ENCODE measurements around the gene PTPN11.

DNA sequence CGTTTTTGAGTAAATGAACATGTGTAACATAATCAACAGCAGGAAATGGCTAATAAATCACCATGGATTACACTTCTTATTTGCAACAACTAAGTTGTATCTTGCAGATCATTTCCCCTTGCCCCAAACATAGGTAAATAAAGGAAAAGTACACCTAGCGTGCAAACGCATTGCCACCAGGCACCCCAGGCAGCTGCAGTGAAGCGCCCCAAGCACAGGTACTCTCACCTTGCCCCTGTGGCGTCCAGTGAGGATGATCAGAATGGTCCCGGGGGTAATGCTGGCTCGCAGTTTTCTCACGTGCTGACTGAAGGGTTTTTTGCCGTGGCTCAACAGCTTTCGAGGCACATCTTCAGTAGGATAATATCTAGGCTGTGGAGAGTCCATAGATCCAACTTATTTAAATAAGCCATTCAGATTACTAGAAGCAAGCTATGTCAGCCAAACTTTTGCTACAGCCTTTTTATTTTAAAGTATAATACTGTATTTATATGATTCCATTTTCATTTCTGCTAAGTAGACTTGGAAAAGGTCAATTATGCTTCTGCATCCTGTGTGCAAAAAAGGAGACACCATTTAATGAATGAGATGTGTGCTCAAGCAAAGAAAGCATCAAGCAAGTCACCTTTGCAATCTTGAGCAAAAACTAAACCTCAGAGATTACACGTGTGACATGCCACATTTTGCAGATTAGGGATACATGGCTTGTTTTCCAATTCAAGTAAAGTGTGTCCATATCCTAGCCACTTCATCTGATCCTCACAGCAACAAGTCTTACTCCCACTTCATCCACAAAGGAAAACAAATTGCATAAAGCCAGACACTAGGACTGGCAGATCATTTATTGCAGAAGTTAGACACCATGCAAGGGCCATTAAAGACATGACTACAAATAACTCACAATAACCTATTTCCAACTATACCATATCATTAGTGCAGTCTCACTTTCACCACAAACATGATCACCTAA, 11.9 kb upstream of the PTPN11 start:
- TF ChIP-seq, protein P1, sequence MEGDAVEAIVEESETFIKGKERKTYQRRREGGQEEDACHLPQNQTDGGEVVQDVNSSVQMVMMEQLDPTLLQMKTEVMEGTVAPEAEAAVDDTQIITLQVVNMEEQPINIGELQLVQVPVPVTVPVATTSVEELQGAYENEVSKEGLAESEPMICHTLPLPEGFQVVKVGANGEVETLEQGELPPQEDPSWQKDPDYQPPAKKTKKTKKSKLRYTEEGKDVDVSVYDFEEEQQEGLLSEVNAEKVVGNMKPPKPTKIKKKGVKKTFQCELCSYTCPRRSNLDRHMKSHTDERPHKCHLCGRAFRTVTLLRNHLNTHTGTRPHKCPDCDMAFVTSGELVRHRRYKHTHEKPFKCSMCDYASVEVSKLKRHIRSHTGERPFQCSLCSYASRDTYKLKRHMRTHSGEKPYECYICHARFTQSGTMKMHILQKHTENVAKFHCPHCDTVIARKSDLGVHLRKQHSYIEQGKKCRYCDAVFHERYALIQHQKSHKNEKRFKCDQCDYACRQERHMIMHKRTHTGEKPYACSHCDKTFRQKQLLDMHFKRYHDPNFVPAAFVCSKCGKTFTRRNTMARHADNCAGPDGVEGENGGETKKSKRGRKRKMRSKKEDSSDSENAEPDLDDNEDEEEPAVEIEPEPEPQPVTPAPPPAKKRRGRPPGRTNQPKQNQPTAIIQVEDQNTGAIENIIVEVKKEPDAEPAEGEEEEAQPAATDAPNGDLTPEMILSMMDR (conservative IDR thresholded peaks at IDR 0.05; ENCODE audit: low read depth in 2 of 2), result no peak
- TF ChIP-seq, protein P2, sequence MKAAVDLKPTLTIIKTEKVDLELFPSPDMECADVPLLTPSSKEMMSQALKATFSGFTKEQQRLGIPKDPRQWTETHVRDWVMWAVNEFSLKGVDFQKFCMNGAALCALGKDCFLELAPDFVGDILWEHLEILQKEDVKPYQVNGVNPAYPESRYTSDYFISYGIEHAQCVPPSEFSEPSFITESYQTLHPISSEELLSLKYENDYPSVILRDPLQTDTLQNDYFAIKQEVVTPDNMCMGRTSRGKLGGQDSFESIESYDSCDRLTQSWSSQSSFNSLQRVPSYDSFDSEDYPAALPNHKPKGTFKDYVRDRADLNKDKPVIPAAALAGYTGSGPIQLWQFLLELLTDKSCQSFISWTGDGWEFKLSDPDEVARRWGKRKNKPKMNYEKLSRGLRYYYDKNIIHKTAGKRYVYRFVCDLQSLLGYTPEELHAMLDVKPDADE (IDR thresholded peaks at IDR 0.05), result no peak
- TF ChIP-seq POLR2AphosphoS5 (IDR thresholded peaks at IDR 0.05; ENCODE audit: low read depth) (no peak), STAT1 (IDR thresholded peaks at IDR 0.05; ENCODE audit: unreplicated experiment) (no peak), EZH2 (IDR thresholded peaks at IDR 0.05; ENCODE audit: low read depth, unreplicated experiment) (no peak), EZH2phosphoT487 (IDR thresholded peaks at IDR 0.05; ENCODE audit: unreplicated experiment) (no peak), CREB1 (CRISPR knock-in tag; IDR thresholded peaks at IDR 0.05; ENCODE audit: low read depth) (no peak), JUNB (IDR thresholded peaks at IDR 0.05; ENCODE audit: unreplicated experiment) (no peak), ZNF331 (CRISPR knock-in tag; IDR thresholded peaks at IDR 0.05; ENCODE audit: low read depth) (no peak)
- TF ChIP-seq, protein P3, sequence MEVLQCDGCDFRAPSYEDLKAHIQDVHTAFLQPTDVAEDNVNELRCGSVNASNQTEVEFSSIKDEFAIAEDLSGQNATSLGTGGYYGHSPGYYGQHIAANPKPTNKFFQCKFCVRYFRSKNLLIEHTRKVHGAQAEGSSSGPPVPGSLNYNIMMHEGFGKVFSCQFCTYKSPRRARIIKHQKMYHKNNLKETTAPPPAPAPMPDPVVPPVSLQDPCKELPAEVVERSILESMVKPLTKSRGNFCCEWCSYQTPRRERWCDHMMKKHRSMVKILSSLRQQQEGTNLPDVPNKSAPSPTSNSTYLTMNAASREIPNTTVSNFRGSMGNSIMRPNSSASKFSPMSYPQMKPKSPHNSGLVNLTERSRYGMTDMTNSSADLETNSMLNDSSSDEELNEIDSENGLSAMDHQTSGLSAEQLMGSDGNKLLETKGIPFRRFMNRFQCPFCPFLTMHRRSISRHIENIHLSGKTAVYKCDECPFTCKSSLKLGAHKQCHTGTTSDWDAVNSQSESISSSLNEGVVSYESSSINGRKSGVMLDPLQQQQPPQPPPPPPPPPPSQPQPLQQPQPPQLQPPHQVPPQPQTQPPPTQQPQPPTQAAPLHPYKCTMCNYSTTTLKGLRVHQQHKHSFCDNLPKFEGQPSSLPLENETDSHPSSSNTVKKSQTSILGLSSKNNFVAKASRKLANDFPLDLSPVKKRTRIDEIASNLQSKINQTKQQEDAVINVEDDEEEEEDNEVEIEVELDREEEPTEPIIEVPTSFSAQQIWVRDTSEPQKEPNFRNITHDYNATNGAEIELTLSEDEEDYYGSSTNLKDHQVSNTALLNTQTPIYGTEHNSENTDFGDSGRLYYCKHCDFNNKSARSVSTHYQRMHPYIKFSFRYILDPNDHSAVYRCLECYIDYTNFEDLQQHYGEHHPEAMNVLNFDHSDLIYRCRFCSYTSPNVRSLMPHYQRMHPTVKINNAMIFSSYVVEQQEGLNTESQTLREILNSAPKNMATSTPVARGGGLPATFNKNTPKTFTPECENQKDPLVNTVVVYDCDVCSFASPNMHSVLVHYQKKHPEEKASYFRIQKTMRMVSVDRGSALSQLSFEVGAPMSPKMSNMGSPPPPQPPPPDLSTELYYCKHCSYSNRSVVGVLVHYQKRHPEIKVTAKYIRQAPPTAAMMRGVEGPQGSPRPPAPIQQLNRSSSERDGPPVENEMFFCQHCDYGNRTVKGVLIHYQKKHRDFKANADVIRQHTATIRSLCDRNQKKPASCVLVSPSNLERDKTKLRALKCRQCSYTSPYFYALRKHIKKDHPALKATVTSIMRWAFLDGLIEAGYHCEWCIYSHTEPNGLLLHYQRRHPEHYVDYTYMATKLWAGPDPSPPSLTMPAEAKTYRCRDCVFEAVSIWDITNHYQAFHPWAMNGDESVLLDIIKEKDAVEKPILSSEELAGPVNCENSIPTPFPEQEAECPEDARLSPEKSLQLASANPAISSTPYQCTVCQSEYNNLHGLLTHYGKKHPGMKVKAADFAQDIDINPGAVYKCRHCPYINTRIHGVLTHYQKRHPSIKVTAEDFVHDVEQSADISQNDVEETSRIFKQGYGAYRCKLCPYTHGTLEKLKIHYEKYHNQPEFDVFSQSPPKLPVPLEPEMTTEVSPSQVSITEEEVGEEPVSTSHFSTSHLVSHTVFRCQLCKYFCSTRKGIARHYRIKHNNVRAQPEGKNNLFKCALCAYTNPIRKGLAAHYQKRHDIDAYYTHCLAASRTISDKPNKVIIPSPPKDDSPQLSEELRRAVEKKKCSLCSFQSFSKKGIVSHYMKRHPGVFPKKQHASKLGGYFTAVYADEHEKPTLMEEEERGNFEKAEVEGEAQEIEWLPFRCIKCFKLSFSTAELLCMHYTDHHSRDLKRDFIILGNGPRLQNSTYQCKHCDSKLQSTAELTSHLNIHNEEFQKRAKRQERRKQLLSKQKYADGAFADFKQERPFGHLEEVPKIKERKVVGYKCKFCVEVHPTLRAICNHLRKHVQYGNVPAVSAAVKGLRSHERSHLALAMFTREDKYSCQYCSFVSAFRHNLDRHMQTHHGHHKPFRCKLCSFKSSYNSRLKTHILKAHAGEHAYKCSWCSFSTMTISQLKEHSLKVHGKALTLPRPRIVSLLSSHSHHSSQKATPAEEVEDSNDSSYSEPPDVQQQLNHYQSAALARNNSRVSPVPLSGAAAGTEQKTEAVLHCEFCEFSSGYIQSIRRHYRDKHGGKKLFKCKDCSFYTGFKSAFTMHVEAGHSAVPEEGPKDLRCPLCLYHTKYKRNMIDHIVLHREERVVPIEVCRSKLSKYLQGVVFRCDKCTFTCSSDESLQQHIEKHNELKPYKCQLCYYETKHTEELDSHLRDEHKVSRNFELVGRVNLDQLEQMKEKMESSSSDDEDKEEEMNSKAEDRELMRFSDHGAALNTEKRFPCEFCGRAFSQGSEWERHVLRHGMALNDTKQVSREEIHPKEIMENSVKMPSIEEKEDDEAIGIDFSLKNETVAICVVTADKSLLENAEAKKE (CRISPR knock-in tag; IDR thresholded peaks at IDR 0.05), result no peak
- TF ChIP-seq, protein P4, sequence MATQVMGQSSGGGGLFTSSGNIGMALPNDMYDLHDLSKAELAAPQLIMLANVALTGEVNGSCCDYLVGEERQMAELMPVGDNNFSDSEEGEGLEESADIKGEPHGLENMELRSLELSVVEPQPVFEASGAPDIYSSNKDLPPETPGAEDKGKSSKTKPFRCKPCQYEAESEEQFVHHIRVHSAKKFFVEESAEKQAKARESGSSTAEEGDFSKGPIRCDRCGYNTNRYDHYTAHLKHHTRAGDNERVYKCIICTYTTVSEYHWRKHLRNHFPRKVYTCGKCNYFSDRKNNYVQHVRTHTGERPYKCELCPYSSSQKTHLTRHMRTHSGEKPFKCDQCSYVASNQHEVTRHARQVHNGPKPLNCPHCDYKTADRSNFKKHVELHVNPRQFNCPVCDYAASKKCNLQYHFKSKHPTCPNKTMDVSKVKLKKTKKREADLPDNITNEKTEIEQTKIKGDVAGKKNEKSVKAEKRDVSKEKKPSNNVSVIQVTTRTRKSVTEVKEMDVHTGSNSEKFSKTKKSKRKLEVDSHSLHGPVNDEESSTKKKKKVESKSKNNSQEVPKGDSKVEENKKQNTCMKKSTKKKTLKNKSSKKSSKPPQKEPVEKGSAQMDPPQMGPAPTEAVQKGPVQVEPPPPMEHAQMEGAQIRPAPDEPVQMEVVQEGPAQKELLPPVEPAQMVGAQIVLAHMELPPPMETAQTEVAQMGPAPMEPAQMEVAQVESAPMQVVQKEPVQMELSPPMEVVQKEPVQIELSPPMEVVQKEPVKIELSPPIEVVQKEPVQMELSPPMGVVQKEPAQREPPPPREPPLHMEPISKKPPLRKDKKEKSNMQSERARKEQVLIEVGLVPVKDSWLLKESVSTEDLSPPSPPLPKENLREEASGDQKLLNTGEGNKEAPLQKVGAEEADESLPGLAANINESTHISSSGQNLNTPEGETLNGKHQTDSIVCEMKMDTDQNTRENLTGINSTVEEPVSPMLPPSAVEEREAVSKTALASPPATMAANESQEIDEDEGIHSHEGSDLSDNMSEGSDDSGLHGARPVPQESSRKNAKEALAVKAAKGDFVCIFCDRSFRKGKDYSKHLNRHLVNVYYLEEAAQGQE (IDR thresholded peaks at IDR 0.05; ENCODE audit: unreplicated experiment), result no peak
